HG02798 (cell line): Measurements from ENCODE around the gene FHOD3.

Experiments
- ATAC-seq: cut with Tn5 transposase; IDR thresholded peaks from one replicate; pipeline ENCODE4 v1.9.1; 2021; ENCODE audit warnings: mild to moderate bottlenecking; ENCODE audit not compliant: unreplicated experiment, poor library complexity

Gene FHOD3

DNA sequence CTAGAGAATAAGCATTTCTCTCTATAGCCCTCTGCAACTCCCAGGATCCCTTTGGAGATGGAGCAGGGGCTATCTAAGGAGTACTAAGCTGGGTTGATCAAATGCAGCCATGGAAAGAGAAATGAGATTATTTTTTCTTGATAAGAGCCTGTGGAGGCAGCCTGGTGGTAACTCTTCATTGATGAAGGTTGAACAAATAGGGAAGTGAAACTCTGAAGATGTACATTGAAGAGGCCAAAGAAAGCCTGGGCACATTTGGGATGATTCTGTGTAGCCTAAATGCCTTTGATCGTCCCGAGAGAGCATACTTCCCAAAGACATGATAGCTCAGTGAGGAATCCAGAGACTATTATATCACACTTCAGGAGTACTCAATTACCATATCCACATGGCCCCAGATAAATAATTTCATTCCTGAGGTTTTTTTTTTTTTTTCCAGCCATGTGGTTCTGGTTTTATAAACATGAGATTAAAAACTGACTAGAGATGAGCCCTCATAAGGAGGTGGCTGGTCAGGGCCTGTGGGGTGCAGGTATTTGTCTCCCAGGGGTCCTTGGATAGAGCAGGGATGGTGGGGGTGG lies 338.8 kb downstream of the FHOD3 start:
- ATAC-seq, result peak; percentile 28

GRCh38 chr18:36638224-36638623 lies 340.7 kb downstream of the FHOD3 start:
- ATAC-seq, result peak; percentile 91

DNA sequence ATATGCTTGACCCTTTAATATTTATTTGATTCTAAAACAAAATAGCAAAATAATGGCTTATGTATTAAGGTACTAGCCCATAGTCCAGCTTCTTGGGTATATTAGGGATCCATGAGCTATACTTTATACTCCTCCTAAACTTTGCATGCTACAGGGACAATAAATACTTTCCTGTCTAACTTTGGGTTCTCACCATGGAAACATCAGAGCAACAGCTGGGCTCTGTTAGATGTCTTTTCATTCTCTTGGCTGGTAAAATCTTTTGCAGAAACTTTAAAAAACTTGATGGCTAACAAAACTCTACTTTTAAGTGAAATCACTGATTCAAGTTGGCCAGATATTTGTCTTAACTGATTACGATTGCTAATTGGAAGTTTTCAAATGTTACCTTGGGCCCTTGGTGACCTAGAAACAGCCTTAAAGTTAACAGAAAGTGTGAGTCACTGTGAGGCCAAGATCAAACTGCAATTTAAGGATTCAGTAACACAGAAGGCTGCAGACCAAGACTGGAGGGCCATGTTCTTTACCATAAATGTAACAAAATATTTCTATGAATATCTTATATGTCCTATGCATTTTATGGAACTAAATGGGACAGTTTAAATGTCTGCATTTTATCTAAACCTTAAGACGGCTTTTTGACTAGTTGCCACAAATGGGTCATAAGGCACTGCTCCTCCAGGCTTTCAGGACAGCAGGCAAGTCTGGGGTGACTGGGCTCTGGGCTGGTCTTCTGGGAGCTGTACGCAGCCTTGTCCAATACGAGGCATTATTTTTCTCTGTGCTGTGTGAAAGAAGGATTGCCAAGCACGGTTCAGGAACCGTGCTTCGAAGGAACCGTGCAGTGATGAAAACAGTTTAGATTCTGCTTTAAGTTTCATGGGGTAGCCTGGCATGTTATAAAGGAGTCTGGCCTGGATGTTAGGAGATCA lies 342.8 kb downstream of the FHOD3 start:
- no peak for ATAC-seq

DNA sequence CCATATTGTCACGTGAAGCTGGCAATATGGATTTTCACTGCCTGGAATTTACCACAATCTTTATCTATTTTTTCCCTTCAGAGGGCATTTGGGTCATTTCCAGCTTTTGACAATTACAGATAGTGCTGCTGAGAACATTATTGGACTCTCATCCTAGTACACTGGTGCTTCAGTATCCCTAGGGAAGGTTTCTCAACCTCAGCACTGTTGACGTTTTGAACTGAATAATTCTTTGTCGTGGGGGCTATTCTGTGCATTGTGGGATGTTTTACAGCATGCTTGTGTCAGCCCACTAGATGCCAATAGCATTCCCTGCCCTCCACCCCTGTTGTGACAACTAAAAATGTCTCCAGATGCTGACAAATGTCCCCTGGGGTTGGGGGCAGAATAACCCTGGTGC lies 345.5 kb downstream of the FHOD3 start:
- no peak for ATAC-seq

DNA sequence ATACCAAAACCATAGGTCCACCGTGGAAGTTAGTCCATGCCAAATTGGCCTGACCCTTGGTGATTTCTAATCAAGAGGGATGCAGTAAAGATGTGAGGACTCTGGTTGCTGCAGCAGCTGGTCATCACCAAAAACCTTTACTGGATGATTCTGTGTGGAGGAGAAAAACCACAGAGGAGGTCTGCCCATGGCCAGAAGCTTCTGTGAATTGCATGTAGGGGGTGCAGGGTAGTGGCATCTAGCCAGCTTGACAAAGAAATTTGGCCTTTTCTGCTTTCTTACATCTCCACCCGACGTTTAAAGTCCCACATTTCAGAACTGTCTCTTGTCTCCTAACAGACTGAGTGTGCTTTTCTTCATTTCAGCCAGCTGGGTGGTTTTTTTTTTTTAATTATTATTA lies 351.3 kb downstream of the FHOD3 start:
- ATAC-seq, result no peak

GRCh38 chr18:36649205-36649604 lies 351.7 kb downstream of the FHOD3 start:
- ATAC-seq, result no peak

- ATAC-seq, result no peak
These were observed 352.8 kb downstream of the FHOD3 start for GRCh38 chr18:36650266-36650665.

DNA sequence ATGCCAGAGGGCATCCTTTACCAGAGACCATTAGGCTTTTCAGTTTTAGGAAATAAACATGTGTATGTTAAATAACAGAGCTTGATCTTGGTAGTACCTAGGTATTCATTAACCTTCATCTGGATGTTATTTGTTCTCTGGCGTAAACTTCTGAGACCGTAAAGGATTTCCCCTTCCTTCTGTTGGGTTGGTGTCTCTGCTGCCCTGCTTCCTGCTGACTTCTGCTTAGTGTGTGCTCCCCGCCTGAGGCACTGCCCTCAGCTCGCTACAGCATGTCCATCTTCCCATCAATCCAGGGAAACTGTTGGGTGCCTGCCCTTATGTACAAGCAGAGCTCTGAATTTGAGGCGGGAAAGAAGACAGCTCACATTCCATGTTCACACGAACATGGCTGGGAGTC lies 353.4 kb downstream of the FHOD3 start:
- ATAC-seq, result peak; percentile 65

DNA sequence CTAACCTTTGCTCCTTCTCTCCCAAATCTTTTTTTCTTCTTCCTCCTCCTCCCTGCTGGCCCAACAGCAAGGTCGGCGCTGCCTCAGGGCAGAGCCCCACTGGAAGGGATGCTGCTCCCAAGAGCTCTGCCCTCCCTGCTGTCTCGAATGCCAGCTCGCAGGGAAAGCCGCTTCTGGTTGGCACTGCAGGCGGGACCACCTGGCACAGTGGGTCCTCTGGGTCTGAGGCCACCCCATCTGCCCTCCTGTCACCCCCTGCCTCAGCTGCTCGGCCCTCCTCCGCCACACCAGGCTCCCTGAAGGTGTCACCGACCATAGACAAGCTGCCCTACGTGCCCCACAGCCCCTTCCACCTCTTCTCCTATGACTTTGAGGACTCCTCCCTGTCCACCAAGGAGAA lies 355.0 kb downstream of the FHOD3 start:
- ATAC-seq, result no peak

- ATAC-seq, result no peak
These were observed 355.8 kb downstream of the FHOD3 start for GRCh38 chr18:36653141-36653869.

DNA sequence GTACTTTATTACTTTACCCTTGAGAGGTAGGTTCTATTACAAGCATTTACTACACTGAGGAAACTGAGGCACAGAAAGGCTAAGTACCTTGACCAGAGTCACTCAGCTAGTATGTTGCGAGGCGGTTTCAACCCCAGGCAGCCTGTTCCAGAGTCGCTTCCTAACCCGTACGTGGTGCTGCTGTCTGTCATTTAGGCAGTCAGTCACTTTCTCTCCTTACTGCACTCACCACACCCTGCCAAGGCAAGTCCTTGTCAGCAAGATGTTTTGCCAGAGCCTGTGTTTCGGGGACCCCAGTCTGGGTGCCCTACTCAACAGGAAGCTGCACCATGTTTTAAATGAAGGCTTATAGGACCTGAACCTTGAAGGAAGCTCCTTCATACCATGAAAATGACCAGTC lies 356.4 kb downstream of the FHOD3 start:
- ATAC-seq, result no peak

DNA sequence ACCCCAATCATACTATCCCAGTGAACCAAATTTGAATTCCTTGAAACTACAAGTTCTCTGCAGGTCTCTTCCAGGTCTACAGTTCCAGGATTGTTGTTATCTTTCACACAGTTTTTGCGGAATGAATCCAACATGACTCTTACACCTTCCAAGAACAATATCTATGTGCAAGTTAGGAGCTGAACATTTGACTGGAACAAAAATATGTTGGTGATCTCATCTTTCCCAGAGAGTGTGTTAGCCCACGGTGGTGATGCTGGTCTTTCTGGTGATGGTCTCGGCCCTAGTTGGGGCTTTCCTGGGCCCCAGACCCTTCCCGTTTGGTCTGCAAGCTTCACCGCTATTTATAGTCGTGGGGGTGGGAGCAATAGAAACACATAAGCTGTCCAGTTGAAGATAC lies 357.6 kb downstream of the FHOD3 start:
- ATAC-seq, result no peak

GRCh38 chr18:36655930-36656329 lies 358.4 kb downstream of the FHOD3 start:
- no peak for ATAC-seq

GRCh38 chr18:36658611-36659010 lies 361.1 kb downstream of the FHOD3 start:
- ATAC-seq, result no peak

DNA sequence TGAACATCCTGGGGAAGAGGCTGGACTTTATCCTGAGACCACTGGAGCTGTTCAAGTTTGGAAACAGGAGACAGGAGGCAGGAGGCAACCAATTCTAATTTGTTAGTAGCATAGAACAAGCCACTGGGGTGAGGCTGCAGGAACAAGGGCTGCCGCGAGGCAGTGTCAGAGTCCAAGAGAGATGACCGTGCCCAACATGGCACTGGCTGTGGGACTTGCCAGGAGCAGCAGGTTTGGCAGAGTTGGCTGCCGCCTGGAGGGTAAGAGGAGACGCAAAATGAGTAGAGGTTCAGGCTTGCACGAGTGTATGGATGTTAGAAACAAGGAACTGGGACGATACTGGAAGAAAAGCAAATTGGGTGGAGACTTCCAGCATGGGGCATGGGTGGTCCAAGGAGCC lies 362.8 kb downstream of the FHOD3 start:
- ATAC-seq, result no peak

DNA sequence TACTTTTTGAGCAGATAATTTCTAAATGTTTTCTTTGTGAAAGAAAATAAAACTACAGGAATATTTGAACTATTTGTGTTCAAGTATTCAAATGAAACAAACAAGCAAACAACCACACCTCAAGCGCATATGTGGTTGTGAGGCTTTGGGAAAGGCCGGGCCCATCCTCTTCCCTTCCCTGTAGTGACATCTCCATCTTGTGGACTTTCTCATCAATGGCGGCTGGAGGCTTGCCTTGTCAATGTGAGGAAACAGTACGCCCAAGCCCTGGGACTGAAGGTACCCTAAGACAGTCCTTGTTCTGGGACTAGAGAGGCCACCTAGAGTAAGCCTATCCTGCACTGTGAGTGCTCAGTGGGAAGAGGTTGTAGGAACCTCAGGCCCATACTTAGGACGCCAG lies 364.5 kb downstream of the FHOD3 start:
- no peak for ATAC-seq

DNA sequence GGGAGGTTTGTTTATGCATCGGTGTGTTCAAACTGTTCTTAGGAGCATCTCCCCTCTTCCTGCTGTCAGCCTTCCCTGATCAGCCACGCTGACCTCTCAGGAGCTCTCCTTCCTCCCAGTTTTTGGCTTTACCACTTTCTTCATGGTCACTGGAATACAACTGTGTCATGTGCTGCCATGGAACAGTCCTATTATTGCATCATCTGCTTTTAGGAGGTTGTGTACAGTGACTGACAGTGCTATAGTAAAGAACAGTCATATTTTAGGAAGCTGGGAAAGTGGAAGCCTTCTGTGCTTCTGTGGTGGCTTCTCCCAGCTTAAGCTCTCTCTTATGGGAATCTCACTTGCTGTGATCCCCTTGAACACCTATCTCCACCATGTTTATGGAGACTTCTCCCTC lies 365.8 kb downstream of the FHOD3 start:
- no peak for ATAC-seq

DNA sequence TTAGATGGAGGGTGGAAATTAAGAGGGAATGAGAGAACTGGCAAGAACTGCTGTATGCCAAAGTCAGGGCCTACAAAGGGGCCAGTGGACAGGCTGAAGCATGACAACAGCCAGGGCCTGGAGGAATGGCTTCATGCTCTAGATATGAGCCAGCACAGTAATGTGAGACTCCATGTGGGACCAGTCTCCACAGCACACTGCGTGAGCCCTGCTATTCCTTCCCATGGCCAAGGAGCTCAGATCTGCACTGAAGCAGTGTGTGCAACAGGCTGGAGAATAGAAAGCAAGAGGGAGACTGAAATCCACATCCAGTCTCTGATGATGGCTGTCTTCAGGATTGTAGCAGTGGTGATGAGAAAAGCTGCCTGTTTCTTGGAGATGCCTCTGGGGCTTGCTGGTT lies 368.4 kb downstream of the FHOD3 start:
- ATAC-seq, result no peak

GRCh38 chr18:36667811-36668210 lies 370.3 kb downstream of the FHOD3 start:
- no peak for ATAC-seq

DNA sequence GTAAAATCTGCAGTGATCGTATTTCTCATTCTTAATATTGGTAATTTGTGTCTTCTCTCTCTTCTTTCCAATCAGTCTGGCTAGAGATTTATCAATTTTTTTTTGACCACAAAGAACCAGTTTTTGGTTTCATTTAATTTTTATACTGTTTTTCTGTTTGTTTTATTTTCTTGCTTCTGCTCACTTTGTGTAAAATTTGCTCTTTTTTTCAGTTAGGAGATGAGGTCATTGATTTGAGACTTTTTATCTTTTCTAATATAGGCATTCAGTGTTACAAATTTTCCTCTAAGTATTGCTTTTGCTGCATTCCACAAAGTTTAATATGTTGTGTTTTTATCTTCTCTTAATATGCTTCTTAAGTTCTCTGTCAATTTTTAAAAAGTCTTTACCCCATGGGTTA lies 370.8 kb downstream of the FHOD3 start:
- no peak for ATAC-seq
